HG03025 (cell line): ENCODE results near the gene ARL4A.
"Not testable (repeated sequence)": the region's sequence is repeated elsewhere in the genome, so short reads cannot be mapped to it uniquely, and the experiment has no call there.

ENCODE experiments used
- ATAC-seq: cut with Tn5 transposase; IDR thresholded peaks from one replicate; pipeline ENCODE4 v1.9.1; 2021; ENCODE audit warnings: mild to moderate bottlenecking, moderate library complexity; ENCODE audit not compliant: unreplicated experiment, low FRiP score

ARL4A gene

GRCh38 chr7:12661581-12661980, 25.9 kb upstream of the ARL4A start:
- no peak for ATAC-seq

- ATAC-seq = no peak
These were observed 17.3 kb upstream of the ARL4A start for GRCh38 chr7:12670000-12670729.

- no peak for ATAC-seq
These were observed 16.5 kb upstream of the ARL4A start for GRCh38 chr7:12670743-12671520.

- ATAC-seq = not testable (repeated sequence)
These were observed 14.0 kb upstream of the ARL4A start for GRCh38 chr7:12673436-12673835.

GRCh38 chr7:12674053-12674452, 13.4 kb upstream of the ARL4A start:
- ATAC-seq = no peak

- no peak for ATAC-seq
These were observed 12.6 kb upstream of the ARL4A start for GRCh38 chr7:12674861-12675260.

GRCh38 chr7:12683678-12684585, 3.5 kb upstream of the ARL4A start:
- no peak for ATAC-seq

- no peak for ATAC-seq
These were observed 2.7 kb upstream of the ARL4A start for GRCh38 chr7:12684733-12685132.

- no peak for ATAC-seq
These were observed 1.9 kb upstream of the ARL4A start for GRCh38 chr7:12685550-12685949.

GRCh38 chr7:12686234-12686890, 1.1 kb upstream of the ARL4A start:
- ATAC-seq = peak; percentile 79

- no peak for ATAC-seq
These were observed 312 bp downstream of the ARL4A start for GRCh38 chr7:12687718-12688171.

GRCh38 chr7:12688485-12689170, 1.2 kb downstream of the ARL4A start:
- ATAC-seq = not testable (repeated sequence)

GRCh38 chr7:12689451-12689850, 2.0 kb downstream of the ARL4A start:
- ATAC-seq = no peak

- no peak for ATAC-seq
These were observed 2.8 kb downstream of the ARL4A start for GRCh38 chr7:12690041-12690878.

- ATAC-seq = not testable (repeated sequence)
These were observed 4.0 kb downstream of the ARL4A start for GRCh38 chr7:12691388-12691787.

- ATAC-seq = no peak
These were observed 4.6 kb downstream of the ARL4A start for GRCh38 chr7:12692035-12692434.

GRCh38 chr7:12692479-12693259, 5.2 kb downstream of the ARL4A start:
- ATAC-seq = no peak

- ATAC-seq = no peak
These were observed 7.4 kb downstream of the ARL4A start for GRCh38 chr7:12694817-12695216.
